ENCODE results near the gene ZNF57. TPM values are rescaled to one million over a fixed set of nuclear protein-coding genes. Genes with fewer than 3 reads are reported as not detected.

ZNF57 gene
- total and polyA plus RNA-seq, 2 of the 13 experiments (the other 11 are each of a cell fraction or from before 2014, with no cell fraction given) = 6.6 to 17.5 TPM

DNA sequence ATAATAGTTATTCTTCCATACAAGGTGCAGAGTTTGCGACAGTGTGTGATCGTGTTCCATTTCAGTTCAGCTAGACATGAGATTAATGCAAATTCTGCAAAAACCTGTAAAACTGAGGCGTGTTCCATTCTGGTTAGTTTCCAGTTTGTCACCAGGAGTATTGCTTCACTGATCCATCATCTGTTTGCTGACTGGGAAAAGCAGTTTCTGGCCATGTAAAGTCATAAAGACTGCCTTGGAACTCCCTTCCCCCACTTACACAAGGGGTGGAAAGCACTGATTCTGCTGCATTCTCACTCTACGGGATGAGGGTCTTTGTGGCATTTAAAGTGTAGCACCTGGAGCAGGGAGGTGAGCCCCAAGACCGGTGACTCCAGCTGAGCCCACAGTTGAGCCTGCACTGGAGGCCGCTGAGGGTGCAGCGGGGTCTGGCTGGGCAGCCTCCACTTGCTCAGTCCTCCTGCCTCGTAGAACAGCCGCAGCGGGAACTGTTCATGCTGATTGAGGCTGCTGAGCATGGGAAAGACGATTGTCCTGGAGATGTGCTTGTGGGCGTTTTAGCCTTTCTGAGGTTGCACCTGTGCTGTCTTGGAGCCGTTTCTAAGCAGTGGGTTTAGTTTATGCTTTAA, 2.0 kb downstream of the ZNF57 start (continued):
- TF ChIP-seq HMG20B (CRISPR knock-in tag; conservative IDR thresholded peaks at IDR 0.05) = no peak
- no peak for TF ChIP-seq IKZF4 (CRISPR knock-in tag; IDR thresholded peaks at IDR 0.05; ENCODE audit: borderline replicate concordance, low read depth, not compliant biosample characterization)
- peak; percentile 84 for TF ChIP-seq CEBPG (CRISPR knock-in tag; IDR thresholded peaks at IDR 0.05)
- TF ChIP-seq, protein P1, sequence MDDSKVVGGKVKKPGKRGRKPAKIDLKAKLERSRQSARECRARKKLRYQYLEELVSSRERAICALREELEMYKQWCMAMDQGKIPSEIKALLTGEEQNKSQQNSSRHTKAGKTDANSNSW (CRISPR knock-in tag; IDR thresholded peaks at IDR 0.05; ENCODE audit: borderline replicate concordance) = no peak
- peak; percentile 56 for TF ChIP-seq SAP130 (CRISPR knock-in tag; IDR thresholded peaks at IDR 0.05; ENCODE audit: low read depth)
- TF ChIP-seq AGO1 (IDR thresholded peaks at IDR 0.05; ENCODE audit: low read depth, low read length, poor library complexity, severe bottlenecking) = no peak
- peak; percentile 89 for TF ChIP-seq CEBPB (IDR thresholded peaks at IDR 0.05; ENCODE audit: borderline replicate concordance, low read depth, low read length)
- TF ChIP-seq, protein P2, sequence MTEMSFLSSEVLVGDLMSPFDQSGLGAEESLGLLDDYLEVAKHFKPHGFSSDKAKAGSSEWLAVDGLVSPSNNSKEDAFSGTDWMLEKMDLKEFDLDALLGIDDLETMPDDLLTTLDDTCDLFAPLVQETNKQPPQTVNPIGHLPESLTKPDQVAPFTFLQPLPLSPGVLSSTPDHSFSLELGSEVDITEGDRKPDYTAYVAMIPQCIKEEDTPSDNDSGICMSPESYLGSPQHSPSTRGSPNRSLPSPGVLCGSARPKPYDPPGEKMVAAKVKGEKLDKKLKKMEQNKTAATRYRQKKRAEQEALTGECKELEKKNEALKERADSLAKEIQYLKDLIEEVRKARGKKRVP (CRISPR knock-in tag; IDR thresholded peaks at IDR 0.05) = 0 out of 4 replicates have a peak, but pooled peaks of 1 of the 2 experiments have one; percentile 17
- no peak for TF ChIP-seq SIN3B (IDR thresholded peaks at IDR 0.05; ENCODE audit: low read length)
- TF ChIP-seq ZNF317 (CRISPR knock-in tag; IDR thresholded peaks at IDR 0.05) = no peak
- TF ChIP-seq, protein P3, sequence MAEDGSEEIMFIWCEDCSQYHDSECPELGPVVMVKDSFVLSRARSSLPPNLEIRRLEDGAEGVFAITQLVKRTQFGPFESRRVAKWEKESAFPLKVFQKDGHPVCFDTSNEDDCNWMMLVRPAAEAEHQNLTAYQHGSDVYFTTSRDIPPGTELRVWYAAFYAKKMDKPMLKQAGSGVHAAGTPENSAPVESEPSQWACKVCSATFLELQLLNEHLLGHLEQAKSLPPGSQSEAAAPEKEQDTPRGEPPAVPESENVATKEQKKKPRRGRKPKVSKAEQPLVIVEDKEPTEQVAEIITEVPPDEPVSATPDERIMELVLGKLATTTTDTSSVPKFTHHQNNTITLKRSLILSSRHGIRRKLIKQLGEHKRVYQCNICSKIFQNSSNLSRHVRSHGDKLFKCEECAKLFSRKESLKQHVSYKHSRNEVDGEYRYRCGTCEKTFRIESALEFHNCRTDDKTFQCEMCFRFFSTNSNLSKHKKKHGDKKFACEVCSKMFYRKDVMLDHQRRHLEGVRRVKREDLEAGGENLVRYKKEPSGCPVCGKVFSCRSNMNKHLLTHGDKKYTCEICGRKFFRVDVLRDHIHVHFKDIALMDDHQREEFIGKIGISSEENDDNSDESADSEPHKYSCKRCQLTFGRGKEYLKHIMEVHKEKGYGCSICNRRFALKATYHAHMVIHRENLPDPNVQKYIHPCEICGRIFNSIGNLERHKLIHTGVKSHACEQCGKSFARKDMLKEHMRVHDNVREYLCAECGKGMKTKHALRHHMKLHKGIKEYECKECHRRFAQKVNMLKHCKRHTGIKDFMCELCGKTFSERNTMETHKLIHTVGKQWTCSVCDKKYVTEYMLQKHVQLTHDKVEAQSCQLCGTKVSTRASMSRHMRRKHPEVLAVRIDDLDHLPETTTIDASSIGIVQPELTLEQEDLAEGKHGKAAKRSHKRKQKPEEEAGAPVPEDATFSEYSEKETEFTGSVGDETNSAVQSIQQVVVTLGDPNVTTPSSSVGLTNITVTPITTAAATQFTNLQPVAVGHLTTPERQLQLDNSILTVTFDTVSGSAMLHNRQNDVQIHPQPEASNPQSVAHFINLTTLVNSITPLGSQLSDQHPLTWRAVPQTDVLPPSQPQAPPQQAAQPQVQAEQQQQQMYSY (CRISPR knock-in tag; IDR thresholded peaks at IDR 0.05) = no peak
- TF ChIP-seq, protein P4, sequence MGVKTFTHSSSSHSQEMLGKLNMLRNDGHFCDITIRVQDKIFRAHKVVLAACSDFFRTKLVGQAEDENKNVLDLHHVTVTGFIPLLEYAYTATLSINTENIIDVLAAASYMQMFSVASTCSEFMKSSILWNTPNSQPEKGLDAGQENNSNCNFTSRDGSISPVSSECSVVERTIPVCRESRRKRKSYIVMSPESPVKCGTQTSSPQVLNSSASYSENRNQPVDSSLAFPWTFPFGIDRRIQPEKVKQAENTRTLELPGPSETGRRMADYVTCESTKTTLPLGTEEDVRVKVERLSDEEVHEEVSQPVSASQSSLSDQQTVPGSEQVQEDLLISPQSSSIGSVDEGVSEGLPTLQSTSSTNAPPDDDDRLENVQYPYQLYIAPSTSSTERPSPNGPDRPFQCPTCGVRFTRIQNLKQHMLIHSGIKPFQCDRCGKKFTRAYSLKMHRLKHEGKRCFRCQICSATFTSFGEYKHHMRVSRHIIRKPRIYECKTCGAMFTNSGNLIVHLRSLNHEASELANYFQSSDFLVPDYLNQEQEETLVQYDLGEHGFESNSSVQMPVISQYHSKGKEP (CRISPR knock-in tag; IDR thresholded peaks at IDR 0.05) = no peak
- TF ChIP-seq FUBP1 (CRISPR knock-in tag; IDR thresholded peaks at IDR 0.05; ENCODE audit: borderline replicate concordance) = no peak
- TF ChIP-seq ZNF687 (CRISPR knock-in tag; IDR thresholded peaks at IDR 0.05) = peak; percentile 22; the same call in 1 of the 2 replicates
- no peak for TF ChIP-seq REL (CRISPR knock-in tag; conservative IDR thresholded peaks at IDR 0.05)
- no peak for TF ChIP-seq ATRX (CRISPR knock-in tag; IDR thresholded peaks at IDR 0.05; ENCODE audit: borderline replicate concordance)
